ELR (cell line): ENCODE measurements around the gene METTL6.
A peak's percentile ranks its signal among the peaks of the same experiment; 100 is the strongest.
"Not testable (repeated sequence)": the region's sequence is repeated elsewhere in the genome, so short reads cannot be mapped to it uniquely, and the experiment has no call there.

Experiments
- DNase-seq: peaks from one replicate; pipeline ENCODE4 v3.0.0-alpha.2; 2015; ENCODE audit warnings: low read depth

The METTL6 gene

DNA sequence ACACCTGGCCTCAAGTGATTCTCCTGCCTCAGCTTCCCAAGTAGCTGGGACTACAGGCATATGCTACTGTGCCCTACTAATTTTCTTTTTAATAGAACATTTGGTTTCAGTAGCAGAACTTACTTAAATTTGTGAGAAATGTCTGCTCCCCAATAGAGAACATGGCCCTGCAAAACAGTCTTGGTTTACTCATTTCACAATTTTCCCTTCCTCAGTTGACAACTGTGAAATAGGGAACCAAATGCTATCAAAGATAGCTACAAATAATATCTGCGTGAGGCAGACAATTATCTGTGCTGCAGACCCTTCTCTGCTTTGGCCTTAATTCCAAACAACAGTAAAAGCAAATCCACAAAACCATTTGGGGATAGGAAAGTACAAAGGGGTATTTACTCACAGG, 22.6 kb downstream of the METTL6 start:
- no peak for DNase-seq

- DNase-seq, result no peak
Measured at GRCh38 chr3:15403965-15404364, 23.4 kb downstream of the METTL6 start.

DNA sequence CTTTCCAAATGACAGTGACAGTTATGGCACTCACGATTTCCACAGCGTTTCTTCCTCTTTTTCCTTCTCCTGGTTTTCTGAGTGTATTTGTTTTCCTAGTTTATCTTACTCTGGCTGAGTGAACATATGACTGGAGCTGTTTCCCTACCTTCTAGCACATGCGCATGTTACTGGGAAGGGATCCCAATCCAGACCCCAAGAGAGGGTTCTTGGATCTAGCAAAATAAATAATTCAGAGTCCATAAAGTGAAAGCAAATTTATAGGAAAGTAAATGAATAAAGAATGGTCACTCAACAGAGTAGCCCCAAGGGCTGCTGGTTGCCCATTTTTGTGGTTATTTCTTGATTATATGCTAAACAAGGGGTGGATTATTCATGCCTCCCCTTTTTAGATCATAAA, 23.8 kb downstream of the METTL6 start:
- DNase-seq, result no peak

- DNase-seq, result no peak
Measured at GRCh38 chr3:15401936-15402335, 25.4 kb downstream of the METTL6 start.

DNA sequence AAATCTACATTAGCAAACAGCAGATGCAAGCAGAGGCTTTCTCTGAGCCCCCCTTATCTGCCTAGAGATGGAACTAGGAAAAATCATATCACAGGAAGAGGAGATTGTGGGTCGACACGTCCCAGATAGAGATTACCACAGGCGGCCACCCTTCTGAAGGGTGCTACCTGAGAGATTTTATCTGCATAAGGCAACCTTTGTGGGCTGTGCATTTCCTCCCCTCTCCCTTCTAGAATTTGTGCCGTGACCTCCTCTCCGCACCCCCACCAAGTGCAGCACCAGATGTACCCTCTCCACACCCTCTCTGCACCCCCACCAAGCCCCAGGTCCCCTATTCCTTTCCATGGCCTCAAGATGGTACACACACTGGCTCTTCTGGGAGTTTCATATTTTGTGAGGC, 27.4 kb downstream of the METTL6 start:
- no peak for DNase-seq

DNA sequence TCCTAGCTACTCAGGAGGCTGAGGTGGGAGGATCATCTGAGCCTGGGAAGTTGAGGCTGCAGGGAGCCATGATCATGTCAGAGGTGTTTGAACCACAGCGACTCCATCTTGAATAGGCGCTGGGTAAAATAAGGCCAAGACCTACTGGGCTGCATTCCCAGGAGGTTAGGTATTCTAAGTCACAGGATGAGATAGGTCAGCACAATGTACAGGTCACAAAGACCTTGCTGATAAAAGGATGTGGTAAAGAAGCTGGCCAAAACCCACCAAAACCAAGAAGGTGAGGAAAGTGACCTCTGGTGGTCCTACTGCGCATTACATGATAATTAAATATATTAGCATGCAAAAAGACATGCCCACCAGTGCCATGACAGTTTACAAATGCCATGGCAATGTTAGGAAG, 28.6 kb downstream of the METTL6 start:
- peak; percentile 58 for DNase-seq

GRCh38 chr3:15393252-15393651, 34.1 kb downstream of the METTL6 start:
- not testable (repeated sequence) for DNase-seq

GRCh38 chr3:15391007-15391406, 36.3 kb downstream of the METTL6 start:
- DNase-seq, result no peak

- DNase-seq, result no peak
Measured at GRCh38 chr3:15390460-15390859, 36.9 kb downstream of the METTL6 start.

DNA sequence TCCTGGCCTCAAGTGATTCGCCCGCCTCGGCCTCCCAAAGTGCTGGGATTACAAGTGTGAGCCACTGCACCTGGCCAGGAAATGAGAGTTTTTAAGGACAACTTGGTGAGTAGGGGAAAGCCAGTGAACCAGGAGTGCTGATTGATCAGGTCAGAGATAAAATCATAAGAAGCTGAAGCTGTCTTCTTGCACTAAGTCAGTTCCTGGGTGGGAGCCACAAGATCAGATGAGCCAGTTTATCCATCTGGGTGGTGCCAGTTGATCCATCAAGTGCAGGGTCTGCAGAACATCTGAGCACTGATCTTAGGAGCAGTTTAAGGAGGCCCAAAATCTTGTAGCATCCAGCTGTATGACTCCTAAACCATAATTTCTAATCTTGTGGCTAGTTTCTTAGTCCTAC, 39.0 kb downstream of the METTL6 start:
- not testable (repeated sequence) for DNase-seq

GRCh38 chr3:15387735-15388134, 39.6 kb downstream of the METTL6 start:
- no peak for DNase-seq

GRCh38 chr3:15387171-15387581, 40.2 kb downstream of the METTL6 start:
- peak; percentile 24 for DNase-seq

DNA sequence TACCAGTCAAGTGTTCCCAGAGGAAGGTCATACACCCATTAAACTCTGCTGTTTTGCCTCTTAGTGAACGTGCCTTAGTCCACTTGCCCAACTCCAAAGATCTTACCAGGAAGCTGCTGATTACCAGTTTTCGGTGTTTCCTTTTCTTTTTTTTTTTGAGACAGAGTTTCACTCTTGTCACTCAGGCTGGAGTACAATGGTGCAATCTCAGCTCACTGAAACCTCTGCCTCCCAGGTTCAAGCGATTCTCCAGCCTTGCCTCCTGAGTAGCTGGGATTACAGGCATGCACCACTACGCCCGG, 40.7 kb downstream of the METTL6 start:
- not testable (repeated sequence) for DNase-seq

- no peak for DNase-seq
Measured at GRCh38 chr3:15385901-15386653, 41.3 kb downstream of the METTL6 start.

DNA sequence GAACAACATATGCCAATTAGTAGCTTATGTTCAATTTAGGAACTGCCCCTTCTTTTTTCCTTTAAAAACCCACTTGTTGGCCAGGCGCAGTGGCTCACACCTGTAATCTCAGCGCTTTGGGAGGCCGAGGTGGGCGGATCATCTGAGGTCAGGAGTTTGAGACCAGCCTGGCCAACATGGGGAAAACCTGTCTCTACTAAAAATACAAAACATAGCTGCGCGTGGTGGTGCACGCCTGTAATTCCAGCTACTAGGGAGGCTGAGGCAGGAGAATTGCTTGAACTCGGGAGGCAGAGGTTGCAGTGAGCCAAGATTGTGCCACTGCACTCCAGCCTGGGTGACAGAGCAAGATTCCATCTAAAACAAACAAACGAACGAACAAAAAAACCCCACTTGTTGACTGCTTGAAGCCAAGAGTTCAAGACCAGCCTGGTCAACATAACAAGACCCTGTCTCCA, 42.1 kb downstream of the METTL6 start:
- DNase-seq, result not testable (repeated sequence)

GRCh38 chr3:15384510-15385237, 42.7 kb downstream of the METTL6 start:
- DNase-seq, result no peak

- DNase-seq, result no peak
Measured at GRCh38 chr3:15382405-15382923, 44.9 kb downstream of the METTL6 start.

DNA sequence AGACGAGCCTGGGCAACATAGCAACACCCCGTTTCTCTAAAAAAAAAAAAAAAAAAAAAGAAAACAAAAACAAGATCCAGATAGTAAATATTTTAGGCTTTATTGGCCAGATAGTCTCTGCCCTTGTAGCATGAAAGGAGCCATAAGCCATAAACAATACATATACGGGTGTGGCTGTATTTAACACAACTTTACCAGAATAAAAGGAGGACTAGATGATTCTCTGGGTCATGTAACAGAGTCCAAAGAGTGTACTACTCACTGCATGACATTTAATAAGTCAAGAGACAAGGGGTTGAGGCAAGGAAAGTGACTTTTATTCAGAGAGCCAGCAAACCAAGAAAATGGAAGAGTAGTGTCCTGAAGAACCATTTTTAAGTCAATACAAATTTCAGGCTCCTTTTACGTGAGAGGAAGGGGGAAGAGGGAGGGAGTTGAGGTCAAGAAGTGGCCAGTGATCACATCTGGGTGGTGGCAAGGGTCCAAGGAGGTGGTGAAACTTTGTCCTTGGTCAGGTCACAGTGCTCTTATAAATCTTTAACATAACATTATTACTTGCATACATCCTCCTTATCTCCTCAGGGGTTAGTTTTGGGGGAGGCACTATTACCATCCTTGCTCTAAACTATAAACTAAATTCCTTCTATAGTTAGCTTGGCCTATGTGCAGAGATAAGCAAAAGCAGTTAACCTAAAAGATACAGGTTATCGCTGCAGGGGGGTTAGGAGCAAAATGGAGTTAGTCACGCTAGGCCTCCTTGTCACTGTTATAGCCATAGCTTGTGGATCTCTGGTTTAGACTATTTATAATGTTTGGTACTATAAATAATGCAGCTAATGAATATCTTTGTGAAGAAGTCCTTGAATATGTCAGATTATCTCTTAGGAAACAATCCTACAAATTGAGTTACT, 46.1 kb downstream of the METTL6 start:
- DNase-seq, result no peak

- DNase-seq, result peak; percentile 95
Measured at GRCh38 chr3:15377961-15378791, 49.2 kb downstream of the METTL6 start.

GRCh38 chr3:15375461-15376000, 51.8 kb downstream of the METTL6 start:
- DNase-seq, result no peak

DNA sequence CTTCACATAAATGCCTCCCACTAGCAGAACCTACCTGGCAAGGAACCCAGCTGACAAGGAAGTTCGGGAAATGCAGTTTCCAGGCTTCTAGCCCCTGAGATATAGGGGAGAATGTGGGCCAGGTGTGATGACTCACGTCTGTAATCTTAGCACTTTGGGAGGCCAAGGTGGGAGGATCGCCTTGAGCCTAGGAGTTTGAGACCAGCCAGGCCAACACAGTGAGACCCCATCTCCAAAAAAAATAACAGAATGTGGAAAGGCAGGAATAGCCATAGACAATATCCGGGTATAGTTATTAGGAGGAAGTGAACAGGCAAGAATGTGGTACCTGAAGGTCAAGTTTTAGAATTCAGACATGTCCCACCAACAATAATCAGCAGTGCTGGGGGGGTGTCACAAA, 54.4 kb downstream of the METTL6 start:
- no peak for DNase-seq
